AG09319 (cell line): ENCODE data around the gene IP6K1.
"Not testable (repeated sequence)": the region's sequence is repeated elsewhere in the genome, so short reads cannot be mapped to it uniquely, and the experiment has no call there.

ENCODE experiments used
- DNase-seq: peaks from one replicate; pipeline ENCODE4 v3.0.0-alpha.2; 2010; ENCODE audit warnings: low read depth; ENCODE audit errors: extremely low read depth
- CTCF ChIP-seq: IDR thresholded peaks from 2 replicates; pipeline ENCODE4 v1.5.1; 2011; ENCODE audit warnings: low read depth, mild to moderate bottlenecking, inconsistent platforms, low read length, moderate library complexity

Gene IP6K1

GRCh38 chr3:49792371-49793150, 6.2 kb upstream of the IP6K1 start:
- no peak for TF ChIP-seq CTCF
- DNase-seq: no peak

GRCh38 chr3:49791571-49791970, 5.2 kb upstream of the IP6K1 start:
- TF ChIP-seq CTCF: no peak
- no peak for DNase-seq

- DNase-seq: no peak
- TF ChIP-seq CTCF: no peak
These were observed 4.5 kb upstream of the IP6K1 start for GRCh38 chr3:49790626-49791411.

- TF ChIP-seq CTCF: no peak
- DNase-seq: no peak
These were observed 1.7 kb upstream of the IP6K1 start for GRCh38 chr3:49788056-49788455.

GRCh38 chr3:49787536-49787935, 1.2 kb upstream of the IP6K1 start:
- no peak for DNase-seq
- TF ChIP-seq CTCF: no peak

- TF ChIP-seq CTCF: no peak
These were observed 781 bp upstream of the IP6K1 start for GRCh38 chr3:49787182-49787464.

GRCh38 chr3:49785565-49786356, 581 bp downstream of the IP6K1 start:
- no peak for TF ChIP-seq CTCF
- DNase-seq: no peak

More at GRCh38 chr3:49787182-49787464, 781 bp upstream of the IP6K1 start:
- no peak for DNase-seq

GRCh38 chr3:49782277-49782676, 4.1 kb downstream of the IP6K1 start:
- not testable (repeated sequence) for DNase-seq
